Umbilical cord (tissue), 2 donors: Measurements from ENCODE around the gene TESPA1. TPM values are rescaled to one million over a fixed set of nuclear protein-coding genes. Genes with fewer than 3 reads are reported as not detected.
"Not testable (repeated sequence)": the region's sequence is repeated elsewhere in the genome, so short reads cannot be mapped to it uniquely, and the experiment has no call there.

Experiments
- DNase-seq: peaks from one replicate; pipeline ENCODE4 v3.0.0-alpha.2; 2015; ENCODE audit warnings: low spot score
- total RNA-seq: library from RNA; depleted of rRNA; stranded (reverse); fragments of >200 nt; gene quantifications from one replicate; pipeline ENCODE4 v1.2.3, GENCODE V29; 2014; ENCODE audit warnings: low replicate concordance; ENCODE audit not compliant: insufficient read depth

Gene TESPA1
- total RNA-seq, 1 donor from 2014 or later = 2.2 TPM

DNA sequence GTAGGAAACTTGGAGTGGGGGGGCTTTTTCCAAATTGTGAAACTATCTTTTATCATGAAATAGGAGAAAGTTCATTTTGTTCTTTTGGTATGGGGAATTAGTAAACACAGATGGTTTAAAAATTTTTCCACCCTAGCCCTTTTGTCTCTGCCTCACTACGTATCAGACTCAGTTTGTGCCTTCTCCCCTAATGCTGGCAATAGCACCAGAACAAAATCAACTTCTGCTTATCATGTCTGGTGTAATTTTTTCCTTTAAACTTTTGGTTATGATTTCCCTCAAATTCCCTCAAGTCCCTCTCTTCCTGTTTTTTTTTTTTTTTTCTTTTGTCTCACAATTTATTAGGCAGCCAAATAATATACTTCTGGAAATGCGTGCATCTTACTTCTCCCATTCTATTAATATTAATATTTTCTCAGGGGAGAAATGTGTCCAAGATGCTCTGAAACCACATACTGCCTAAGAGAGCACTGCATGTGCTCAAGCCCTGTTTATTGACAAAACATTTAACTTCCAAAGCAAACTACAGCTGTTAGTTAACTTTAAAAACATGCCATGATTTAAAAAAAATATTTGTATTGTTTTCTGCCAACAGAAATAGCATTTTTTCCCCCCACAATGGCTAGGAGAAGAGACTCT is 35.4 kb downstream of the TESPA1 start:
- no peak for DNase-seq

- no peak for DNase-seq
Observed at GRCh38 chr12:54948171-54948570, 36.4 kb downstream of the TESPA1 start.

- no peak for DNase-seq
Observed at GRCh38 chr12:54945082-54945481, 39.5 kb downstream of the TESPA1 start.

DNA sequence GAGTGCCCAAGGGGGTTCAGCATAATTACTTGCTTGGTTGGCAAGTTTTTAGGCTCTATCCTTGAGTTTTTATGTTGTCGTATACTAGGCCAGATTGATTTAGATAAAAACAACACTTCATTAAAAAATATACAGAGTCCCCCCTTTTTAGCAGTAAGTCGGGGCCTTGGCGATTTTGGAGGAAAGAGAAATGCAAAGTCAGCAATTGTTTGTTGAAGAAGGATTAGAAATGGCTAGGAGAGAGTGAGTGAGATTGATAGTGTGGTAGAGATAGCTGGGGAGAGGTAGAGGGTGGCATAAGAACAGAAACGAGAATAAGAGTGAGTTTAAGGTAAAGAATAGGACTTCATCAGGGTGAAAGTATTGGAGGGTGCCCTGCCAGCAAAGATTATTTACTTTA is 41.3 kb downstream of the TESPA1 start:
- DNase-seq = not testable (repeated sequence)

- no peak for DNase-seq
Observed at GRCh38 chr12:54941659-54942058, 42.9 kb downstream of the TESPA1 start.

DNA sequence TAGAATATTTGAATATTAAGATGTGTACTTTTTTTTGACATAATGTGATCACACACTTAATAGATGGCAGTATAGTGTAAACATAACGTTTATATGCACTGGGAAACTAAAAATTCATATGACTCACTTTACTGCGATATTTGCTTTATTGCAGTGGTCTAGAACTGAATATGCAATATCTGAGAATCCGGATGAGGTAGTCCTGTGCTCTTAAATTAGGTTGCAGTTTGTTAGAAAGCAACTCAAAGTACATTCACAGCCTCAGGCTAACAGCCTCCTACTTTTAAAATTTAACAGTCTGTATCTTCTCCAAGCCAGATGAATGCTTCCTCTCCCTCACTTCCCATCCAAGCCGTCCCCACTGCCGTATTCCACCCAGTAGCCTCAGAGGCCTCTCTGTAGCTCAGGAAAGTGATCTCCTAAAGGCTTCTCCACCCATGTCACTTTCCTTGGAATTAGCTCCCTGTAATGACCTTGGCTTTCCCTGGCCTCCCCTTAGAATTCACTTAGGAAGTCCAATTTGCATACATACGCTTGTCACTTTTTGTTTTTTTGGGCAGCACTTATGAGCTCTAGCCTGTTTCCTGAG is 43.7 kb downstream of the TESPA1 start:
- DNase-seq = no peak

DNA sequence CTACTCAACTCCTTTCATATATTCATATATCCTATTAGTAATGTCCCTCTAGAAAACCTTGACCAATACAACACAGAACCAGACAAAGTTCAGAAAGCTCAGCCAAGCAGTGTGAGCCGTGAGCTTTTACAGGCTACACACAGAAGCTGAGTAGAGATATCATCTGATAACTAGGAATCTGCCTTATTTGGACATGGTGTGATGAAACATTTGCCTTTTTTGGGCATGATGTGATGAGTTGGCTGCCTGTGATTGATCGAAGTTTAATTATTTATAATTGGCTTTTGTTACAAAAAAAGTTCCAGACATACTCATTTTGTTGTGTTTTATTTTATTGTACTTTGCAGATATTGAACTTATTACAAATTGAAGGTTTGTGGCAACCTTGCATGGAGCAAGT is 46.6 kb downstream of the TESPA1 start:
- no peak for DNase-seq

- DNase-seq = no peak
Observed at GRCh38 chr12:54937376-54937775, 47.2 kb downstream of the TESPA1 start.

GRCh38 chr12:54936736-54937135 is 47.8 kb downstream of the TESPA1 start:
- DNase-seq = no peak

GRCh38 chr12:54935235-54935951 is 49.2 kb downstream of the TESPA1 start:
- DNase-seq = no peak

DNA sequence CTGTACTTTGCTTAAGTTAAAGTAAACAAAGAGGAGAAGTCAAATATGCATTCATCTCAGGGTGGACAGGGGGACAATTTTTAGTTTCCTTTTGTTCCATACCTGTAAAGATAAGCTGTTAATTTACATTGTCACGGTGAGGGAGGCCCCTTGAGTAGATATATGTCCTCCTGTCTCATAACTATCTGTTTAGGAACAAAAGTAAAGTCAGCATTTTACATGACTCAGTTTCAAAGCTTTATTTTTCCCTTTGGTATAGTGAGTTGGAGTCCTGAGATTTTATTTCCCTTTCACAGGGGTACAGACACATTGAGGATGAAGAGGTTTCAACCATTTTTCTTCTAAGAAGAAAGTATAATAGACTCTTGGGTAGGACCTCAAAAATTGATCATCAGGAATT is 50.1 kb downstream of the TESPA1 start:
- no peak for DNase-seq

DNA sequence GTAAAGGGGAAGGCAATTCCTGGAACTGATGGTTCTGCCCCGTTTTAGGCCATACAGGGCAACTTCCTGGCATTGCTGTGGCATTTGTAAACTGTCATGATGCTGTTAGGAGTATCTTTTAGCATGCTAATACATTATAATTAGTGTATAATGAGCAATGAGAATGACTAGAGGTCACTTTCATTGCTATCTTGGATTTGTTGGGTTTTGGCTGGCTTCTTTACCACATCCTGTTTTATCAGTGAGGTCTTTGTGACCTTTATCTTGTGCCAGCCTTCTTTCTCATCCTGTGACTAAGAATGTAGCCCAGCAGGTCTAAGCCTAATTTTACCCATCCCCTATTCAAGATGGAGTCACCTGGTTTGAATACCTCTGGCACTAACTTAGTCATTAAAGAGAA is 51.2 kb downstream of the TESPA1 start:
- DNase-seq = no peak

DNA sequence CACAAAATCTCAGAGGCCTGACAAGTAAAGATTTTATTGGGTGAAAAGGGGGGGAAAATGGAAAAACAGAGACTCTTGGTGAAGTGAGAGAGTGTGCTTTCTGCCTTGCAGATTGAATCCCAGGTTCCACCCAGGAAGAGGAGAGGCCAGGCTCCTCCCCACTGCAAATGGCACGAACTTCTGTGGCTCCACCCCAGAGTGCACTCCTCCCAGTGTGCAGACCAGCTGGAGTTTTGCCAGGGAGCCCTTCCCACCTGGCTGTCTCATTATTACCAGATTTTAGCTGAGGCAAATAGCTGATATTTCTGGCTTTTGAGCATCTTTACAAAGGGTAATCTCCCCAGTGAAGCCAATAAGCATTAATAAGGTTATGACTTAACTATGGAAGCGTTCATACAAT is 51.9 kb downstream of the TESPA1 start:
- no peak for DNase-seq

DNA sequence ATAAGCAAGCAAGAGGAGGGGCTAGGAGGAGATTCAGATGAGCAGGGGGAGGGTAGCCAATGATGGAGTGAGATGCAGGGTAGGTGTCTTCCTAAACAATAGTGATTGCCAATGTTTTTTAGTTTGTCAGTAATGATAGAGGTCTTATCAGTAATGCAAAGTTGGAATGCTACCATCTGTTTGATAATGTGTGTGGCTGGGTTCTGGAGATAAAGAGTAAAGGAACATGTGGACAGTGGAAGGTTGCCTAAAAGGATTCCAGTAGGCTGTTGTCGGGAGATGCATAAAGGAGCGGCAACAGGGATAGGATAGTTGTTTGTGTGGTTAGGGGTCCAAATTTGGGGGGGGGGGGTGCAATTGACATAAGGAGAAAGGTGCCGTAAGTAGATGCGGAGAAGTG is 52.5 kb downstream of the TESPA1 start:
- no peak for DNase-seq

DNA sequence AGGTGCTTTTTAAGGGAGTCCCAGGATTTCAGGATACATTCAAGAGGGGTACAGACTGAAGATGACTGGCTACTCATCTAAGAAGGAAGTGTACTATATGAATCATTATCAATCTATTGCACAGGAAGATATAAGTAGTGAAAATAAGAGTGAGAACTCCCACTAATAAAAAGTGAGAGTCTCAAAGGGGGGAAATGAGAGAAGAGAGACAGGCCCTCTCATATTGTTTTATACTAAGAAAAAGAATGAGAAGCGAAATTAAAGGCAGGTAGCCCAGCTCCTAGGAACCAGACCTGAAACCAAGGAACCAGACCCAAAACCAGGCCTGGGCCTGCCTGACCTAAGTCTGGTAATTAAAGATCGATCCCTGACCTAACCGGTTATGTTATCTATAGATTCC is 54.6 kb downstream of the TESPA1 start:
- no peak for DNase-seq

- no peak for DNase-seq
Observed at GRCh38 chr12:54926246-54926645, 58.3 kb downstream of the TESPA1 start.

GRCh38 chr12:54924972-54925707 is 59.4 kb downstream of the TESPA1 start:
- no peak for DNase-seq

DNA sequence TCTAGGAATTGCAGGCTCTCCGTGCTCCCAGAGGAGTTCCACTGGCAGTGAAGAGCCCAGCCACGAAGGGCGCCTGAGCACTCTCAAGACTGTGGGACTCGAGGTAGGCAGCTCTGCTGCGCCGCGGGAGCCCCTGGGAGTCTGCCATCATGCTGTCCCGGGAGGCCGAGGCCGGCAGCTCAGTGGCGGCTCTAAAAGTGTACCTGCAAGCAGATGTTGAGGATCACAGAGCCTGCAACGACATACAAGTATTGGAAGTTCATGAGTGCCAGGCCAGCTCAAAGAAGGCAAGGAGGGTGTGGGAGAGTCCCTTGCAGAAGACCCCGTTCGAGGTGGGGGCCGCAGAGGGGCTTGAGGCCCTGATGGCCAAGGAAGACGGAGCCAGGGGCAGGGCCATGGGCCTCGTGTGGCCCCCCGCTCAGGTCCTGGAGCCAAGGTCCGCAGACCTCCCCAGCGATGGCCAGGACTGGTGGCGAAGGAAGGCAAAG is 67.5 kb downstream of the TESPA1 start:
- no peak for DNase-seq
